Left ventricle myocardium superior (tissue), 1 donor: ENCODE results near the gene CGNL1. TPM values are rescaled to one million over a fixed set of nuclear protein-coding genes. Genes with fewer than 3 reads are reported as not detected.

ENCODE experiments used
- ATAC-seq: fragments of 200-7000 bp; cut with Tn5 transposase; one replicate; pipeline ENCODE4 v1.9.1; 2020; ENCODE audit warnings: mild to moderate bottlenecking, moderate library complexity
- DNase-seq: peaks from one replicate; pipeline ENCODE4 v3.0.0-alpha.2; 2020
- intact Hi-C: fragments of 100-400 bp; cut with micrococcal nuclease; formaldehyde crosslinking; loops from one replicate; pipeline ENCODE4 v1.11.0; 2022
- total RNA-seq: library from RNA; stranded (reverse); fragmentation: NEBNext Ultra II Directional; extraction: Animal tissue kit (Norgen Biotek cat#: 25700); gene quantifications from one replicate; pipeline ENCODE4 v1.2.1, GENCODE V29; 2021
- donor health status: DM: no; HTN: yes; CAD: no; lungs with severe emphysema.

Gene CGNL1
- total RNA-seq, 1 donor from 2014 or later: 15.2 TPM

GRCh38 chr15:57595011-57595866, 218.9 kb downstream of the CGNL1 start:
- peak; percentile 67 for ATAC-seq
- intact Hi-C loops: no loop called here
- DNase-seq: peak; percentile 84

- DNase-seq (peak; percentile 45), ATAC-seq (peak; percentile 39)
- intact Hi-C loops: no loop called here
Measured at GRCh38 chr15:57596301-57596855, 220.1 kb downstream of the CGNL1 start.

- ATAC-seq (peak; percentile 4), DNase-seq (no peak)
- intact Hi-C loops: no loop called here
Measured at GRCh38 chr15:57596978-57597377, 220.7 kb downstream of the CGNL1 start.

- no peak for DNase-seq
- intact Hi-C loops: no loop called here
- no peak for ATAC-seq
Measured at GRCh38 chr15:57597431-57597830, 221.1 kb downstream of the CGNL1 start.

GRCh38 chr15:57598346-57598745, 222.0 kb downstream of the CGNL1 start:
- DNase-seq: no peak
- intact Hi-C loops: no loop called here
- no peak for ATAC-seq

- ATAC-seq (no peak), DNase-seq (no peak)
- intact Hi-C loops: no loop called here
Measured at GRCh38 chr15:57599296-57599810, 223.0 kb downstream of the CGNL1 start.

- ATAC-seq (no peak), DNase-seq (no peak)
- intact Hi-C loops: no loop called here
Measured at GRCh38 chr15:57600197-57600596, 223.9 kb downstream of the CGNL1 start.

Other genes with a start within 250 kb of the CGNL1 start
- gene MYZAP, start 215.4 kb downstream of the CGNL1 start, total RNA-seq: 930 TPM